RWPE1 (cell line): Measurements from ENCODE around the gene CCS.

Source experiments
- CTCF ChIA-PET: fragments of 350-600 bp; sonication (Branson Sonifier 250); formaldehyde crosslinking; extraction: SDS; loops from one replicate; lab custom pipeline; 2021; lab: Yijun Ruan, JAX
- POLR2A ChIA-PET: fragments of 400-600 bp; formaldehyde crosslinking; extraction: SDS; loops from one replicate; lab custom pipeline; 2020; ENCODE audit warnings: antibody characterized with exemption; ENCODE audit not compliant: low non-redundant PET; lab: Yijun Ruan, JAX
- DNase-seq: peaks from one replicate; pipeline ENCODE4 v3.0.0; 2012; ENCODE audit warnings: low spot score
- H3K27ac ChIP-seq: fragments of 450-650 bp; 2 replicates; pipeline ENCODE4 v1.5.1; 2017
- TF ChIP-seq, protein P1 (sequence below): fragments of 450-650 bp; conservative IDR thresholded peaks from 2 replicates; pipeline ENCODE4 v1.5.1; 2017; ENCODE audit warnings: low read depth, mild to moderate bottlenecking

The CCS gene

DNA sequence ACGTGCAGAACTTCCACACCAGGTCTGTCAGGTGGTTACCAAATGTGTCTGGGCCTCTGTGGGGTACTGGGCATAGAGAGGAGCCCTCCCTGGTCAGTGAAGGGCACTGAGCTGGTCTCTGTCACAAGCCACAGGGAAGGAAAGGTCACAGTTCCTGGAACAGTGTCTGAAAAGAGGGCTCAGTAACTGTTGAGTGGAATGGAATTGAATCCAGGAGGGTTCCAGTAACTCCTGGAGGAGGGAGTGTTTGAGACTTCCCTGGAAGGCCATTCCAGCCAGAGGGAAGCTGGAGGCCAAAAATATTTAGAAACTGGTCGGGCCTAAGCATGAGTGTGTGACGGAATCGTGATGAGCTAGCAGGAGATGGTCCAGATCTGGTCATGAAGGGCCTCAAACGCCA lies 38.4 kb upstream of the CCS start:
- ChIA-PET CTCF (no interaction called here), POLR2A (no interaction called here)
- H3K27ac ChIP-seq: no peak overlapping the region
- TF ChIP-seq, protein P1, sequence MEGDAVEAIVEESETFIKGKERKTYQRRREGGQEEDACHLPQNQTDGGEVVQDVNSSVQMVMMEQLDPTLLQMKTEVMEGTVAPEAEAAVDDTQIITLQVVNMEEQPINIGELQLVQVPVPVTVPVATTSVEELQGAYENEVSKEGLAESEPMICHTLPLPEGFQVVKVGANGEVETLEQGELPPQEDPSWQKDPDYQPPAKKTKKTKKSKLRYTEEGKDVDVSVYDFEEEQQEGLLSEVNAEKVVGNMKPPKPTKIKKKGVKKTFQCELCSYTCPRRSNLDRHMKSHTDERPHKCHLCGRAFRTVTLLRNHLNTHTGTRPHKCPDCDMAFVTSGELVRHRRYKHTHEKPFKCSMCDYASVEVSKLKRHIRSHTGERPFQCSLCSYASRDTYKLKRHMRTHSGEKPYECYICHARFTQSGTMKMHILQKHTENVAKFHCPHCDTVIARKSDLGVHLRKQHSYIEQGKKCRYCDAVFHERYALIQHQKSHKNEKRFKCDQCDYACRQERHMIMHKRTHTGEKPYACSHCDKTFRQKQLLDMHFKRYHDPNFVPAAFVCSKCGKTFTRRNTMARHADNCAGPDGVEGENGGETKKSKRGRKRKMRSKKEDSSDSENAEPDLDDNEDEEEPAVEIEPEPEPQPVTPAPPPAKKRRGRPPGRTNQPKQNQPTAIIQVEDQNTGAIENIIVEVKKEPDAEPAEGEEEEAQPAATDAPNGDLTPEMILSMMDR: no peak
- DNase-seq: no peak

GRCh38 chr11:66555416-66555815 lies 37.6 kb upstream of the CCS start:
- ChIA-PET CTCF (interaction anchor here (0.6 kb wide), 1 partner anchor 664 kb away, joined by 3 read pairs; no protein-coding TSS in a partner anchor), POLR2A (no interaction called here)
- DNase-seq: no peak
- no peak overlapping the region for H3K27ac ChIP-seq
- TF ChIP-seq, protein P1: no peak

GRCh38 chr11:66556086-66556485 lies 36.9 kb upstream of the CCS start:
- CTCF ChIA-PET: no interaction called here
- no peak for DNase-seq
- no peak overlapping the region for H3K27ac ChIP-seq
- TF ChIP-seq, protein P1: no peak
- POLR2A ChIA-PET: no interaction called here

DNA sequence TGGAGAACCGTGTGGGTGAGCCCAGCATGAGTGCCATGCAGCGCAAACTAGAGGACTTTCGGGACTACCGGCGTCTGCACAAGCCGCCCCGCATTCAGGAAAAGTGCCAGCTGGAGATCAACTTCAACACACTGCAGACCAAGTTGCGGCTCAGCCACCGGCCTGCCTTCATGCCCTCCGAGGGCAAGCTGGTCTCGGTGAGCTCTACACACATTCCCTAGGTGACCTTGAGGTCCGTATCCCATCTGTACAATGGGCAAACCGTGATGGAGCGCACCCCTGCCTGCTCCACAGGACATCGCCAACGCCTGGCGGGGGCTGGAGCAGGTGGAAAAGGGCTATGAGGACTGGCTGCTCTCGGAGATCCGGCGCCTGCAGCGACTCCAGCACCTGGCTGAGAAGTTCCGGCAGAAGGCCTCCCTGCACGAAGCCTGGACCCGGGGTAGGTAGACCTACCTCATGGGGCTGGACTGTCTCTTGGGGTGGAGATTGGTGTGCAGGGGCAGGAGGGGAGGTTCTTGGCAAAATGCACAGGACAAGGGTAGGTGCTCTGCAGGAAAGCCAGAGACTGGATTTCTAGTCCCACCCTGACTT lies 35.2 kb upstream of the CCS start:
- H3K27ac ChIP-seq: no peak overlapping the region
- ChIA-PET POLR2A (no interaction called here), CTCF (interaction anchor here (0.6 kb wide), 1 partner anchor 90 kb away, joined by 4 read pairs; no protein-coding TSS in a partner anchor)
- DNase-seq: no peak
- TF ChIP-seq, protein P1: no peak

DNA sequence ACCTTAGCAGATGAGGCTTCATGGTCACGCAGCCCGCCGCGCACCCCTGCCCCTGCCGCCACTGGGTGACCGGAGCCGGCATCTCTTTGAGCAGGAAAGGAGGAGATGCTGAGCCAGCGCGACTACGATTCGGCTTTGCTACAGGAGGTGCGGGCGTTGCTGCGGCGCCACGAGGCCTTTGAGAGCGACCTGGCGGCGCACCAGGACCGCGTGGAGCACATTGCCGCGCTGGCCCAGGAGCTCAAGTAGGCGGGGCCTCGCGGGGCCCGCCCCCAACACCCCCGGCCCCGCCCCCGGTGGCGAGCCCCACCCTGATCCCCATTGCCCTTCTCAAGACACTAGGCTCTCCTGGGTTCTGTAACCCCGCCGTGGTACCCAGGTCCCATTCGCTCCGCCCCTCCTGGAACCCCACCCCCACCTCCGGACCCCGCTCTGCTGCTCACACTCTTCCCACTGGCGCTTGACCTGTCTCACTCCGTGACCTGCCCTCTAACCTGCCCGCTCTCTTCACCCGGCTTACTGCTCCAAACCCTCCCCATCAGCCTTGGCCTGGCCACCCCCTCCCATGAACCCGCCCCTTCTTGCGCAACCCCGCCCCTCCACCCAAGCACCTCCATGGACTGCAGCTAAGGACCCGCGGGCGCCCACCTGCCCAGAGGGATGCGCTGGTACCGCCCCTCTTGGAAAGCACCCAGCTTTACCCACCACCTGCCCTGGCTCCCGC lies 33.7 kb upstream of the CCS start:
- ChIA-PET CTCF (interaction anchor here (0.5 kb wide), 1 partner anchor 687 kb away, joined by 3 read pairs; no protein-coding TSS in a partner anchor), POLR2A (no interaction called here)
- TF ChIP-seq, protein P1: no peak
- no peak overlapping the region for H3K27ac ChIP-seq
- no peak for DNase-seq

GRCh38 chr11:66559866-66560676 lies 32.9 kb upstream of the CCS start:
- no peak overlapping the region for H3K27ac ChIP-seq
- DNase-seq: no peak
- ChIA-PET POLR2A (no interaction called here), CTCF (interaction anchor here (0.5 kb wide), 1 partner anchor 686 kb away, joined by 3 read pairs; no protein-coding TSS in a partner anchor)
- TF ChIP-seq, protein P1: no peak
